NCI-H460 (cell line): ENCODE measurements around the gene PSMG3. TPM values are rescaled to one million over a fixed set of nuclear protein-coding genes. Genes with fewer than 3 reads are reported as not detected.
A peak's percentile ranks its signal among the peaks of the same experiment; 100 is the strongest.

ENCODE experiments used
- DNase-seq: peaks from one replicate; pipeline ENCODE4 v3.0.0-alpha.2; 2016; ENCODE audit warnings: low read depth; ENCODE audit errors: extremely low read depth
- total RNA-seq: library from RNA; depleted of rRNA; stranded (reverse); fragments of >200 nt; shearing (Covaris generic); gene quantifications from 2 replicates; pipeline ENCODE4 v1.2.3, GENCODE V29; 2014

The PSMG3 gene
- total RNA-seq, 1 experiment from 2014 or later: 125 TPM

- no peak for DNase-seq
Observed at GRCh38 chr7:1546909-1547776, 22.7 kb downstream of the PSMG3 start.

DNA sequence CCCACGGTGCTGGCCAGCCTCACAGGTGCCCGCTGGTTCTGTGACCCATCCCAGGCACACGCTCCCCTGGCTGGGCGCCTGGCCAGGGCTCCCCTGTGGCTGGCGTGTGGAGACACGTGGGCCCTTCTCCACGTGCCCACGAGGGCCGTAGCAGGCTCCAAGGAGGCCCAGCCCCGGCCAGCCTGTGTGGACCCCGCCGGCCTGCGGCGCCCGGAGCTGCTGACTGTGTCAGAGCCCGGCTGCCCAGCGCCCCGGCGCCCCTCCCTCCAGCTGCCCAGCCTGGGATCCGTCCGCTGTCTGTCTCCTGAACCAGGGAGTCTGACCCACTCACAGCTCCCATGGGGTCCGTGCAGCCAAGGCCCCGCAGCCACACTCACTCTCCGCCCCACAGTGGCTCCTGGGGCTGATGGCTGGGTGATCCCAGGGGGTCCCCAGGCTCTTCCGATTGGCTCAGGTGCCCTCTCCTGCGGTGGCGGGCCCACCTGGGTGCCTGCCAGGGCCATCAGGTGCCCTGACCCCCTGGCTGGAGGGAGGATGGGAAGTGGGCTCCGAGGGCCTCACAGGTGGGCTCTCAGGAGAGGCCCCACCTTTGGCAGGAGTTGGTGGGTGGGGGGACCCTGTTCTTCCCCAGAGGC is 23.4 kb downstream of the PSMG3 start:
- no peak for DNase-seq

GRCh38 chr7:1545417-1546246 is 24.2 kb downstream of the PSMG3 start:
- no peak for DNase-seq

GRCh38 chr7:1544896-1545416 is 24.9 kb downstream of the PSMG3 start:
- DNase-seq: no peak

- no peak for DNase-seq
Observed at GRCh38 chr7:1544178-1544895, 25.5 kb downstream of the PSMG3 start.

DNA sequence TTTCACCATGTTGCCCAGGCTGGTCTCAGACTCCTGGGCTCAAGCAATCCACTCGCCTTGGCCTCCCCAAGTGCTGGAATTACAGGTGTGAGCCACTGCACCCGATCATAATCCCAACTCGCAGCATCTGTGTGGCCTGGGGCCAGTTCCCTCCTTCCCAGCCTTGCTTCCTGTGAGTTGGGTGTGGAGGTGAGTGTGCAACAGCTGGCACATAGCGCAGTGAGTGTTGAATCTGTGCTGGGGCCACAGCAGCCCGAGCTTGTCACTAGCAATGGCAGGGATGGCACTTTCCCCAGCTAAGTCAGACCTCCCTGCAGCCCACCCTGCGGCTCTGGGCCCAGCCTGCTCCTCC is 26.0 kb downstream of the PSMG3 start:
- no peak for DNase-seq

DNA sequence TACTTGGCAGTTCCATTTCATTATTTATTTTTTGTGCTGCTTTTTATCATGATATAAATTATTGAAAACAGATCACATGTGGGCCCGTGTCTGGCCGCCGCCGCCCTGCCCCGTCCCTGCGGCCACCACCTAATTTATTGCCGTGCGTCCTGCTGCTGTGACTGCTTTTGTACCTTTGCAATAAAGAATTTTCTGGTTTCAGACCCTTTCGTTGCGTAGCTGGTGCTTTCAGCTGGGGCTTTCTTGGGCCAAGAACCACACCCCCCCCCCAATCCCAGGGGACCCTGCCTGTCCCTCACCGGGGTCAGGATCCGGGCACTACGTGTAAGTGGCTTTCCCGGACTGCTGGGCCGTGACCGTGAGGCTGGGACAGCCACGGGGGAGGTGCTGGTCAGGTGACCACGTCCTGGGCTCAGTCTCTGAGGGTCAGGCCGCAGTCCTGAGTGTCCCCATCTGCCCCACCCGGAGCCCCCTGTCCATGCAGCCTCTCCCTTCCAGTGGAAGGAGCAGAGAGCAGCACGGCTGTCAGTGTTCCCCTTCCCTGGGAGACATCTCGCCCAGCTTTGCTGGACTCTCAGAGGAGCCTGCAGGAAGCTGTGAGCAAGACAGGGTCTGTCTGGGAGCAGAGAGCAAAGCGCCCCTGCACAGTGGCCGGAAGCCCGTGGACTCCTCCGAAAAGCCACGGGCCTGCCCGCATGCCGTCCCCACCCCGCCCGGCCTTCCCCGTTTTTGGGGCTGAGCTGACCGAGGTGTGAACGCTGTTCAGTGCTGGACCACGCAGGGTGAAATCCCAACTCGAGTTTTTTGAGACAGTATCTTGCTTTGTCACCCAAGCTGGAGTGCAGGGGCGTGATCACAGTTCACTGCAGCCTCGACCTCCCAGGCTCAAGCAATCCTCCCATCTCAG is 26.7 kb downstream of the PSMG3 start:
- no peak for DNase-seq

- DNase-seq: no peak
Observed at GRCh38 chr7:1542329-1542728, 27.5 kb downstream of the PSMG3 start.

DNA sequence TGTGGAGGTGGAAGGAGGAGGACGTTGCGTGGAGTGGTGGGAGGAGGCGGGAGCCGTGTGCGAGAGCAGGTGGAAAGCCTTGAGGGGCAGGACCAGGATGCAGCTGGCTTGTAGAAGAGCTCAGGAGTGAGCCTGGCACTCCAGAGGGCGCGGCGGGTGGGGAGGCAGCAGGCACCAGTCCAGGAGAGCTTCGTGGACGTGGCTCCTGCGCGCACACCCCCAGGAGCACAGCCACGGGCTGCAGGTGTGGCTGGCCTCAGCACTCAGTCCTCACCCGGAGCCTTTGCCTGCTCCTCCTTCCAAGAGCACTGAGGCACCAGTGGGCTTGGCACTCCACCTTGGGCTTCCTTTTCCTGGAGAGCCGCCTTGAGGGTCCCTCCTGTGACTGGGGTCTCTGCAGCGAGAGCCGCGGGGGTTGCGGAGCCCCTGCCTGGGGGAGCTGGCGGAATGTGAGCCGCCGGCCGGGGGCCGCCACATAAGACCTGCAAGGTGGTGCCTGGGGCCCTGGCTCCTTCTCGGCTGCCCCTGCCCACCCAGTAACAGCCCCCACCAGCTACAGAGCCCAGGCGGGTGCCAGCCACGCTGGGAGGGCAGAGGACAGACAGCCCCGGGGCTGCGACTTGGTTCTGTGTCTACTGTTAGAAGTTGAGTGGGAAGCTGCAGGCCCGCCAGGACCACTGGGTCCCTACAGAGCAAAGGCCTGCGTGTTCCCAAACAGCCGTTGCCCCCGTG is 28.2 kb downstream of the PSMG3 start:
- no peak for DNase-seq

- no peak for DNase-seq
Observed at GRCh38 chr7:1540776-1541271, 29.0 kb downstream of the PSMG3 start.

GRCh38 chr7:1539882-1540775 is 29.7 kb downstream of the PSMG3 start:
- DNase-seq: no peak

GRCh38 chr7:1539181-1539881 is 30.5 kb downstream of the PSMG3 start:
- DNase-seq: no peak

GRCh38 chr7:1538544-1539180 is 31.2 kb downstream of the PSMG3 start:
- DNase-seq: no peak

DNA sequence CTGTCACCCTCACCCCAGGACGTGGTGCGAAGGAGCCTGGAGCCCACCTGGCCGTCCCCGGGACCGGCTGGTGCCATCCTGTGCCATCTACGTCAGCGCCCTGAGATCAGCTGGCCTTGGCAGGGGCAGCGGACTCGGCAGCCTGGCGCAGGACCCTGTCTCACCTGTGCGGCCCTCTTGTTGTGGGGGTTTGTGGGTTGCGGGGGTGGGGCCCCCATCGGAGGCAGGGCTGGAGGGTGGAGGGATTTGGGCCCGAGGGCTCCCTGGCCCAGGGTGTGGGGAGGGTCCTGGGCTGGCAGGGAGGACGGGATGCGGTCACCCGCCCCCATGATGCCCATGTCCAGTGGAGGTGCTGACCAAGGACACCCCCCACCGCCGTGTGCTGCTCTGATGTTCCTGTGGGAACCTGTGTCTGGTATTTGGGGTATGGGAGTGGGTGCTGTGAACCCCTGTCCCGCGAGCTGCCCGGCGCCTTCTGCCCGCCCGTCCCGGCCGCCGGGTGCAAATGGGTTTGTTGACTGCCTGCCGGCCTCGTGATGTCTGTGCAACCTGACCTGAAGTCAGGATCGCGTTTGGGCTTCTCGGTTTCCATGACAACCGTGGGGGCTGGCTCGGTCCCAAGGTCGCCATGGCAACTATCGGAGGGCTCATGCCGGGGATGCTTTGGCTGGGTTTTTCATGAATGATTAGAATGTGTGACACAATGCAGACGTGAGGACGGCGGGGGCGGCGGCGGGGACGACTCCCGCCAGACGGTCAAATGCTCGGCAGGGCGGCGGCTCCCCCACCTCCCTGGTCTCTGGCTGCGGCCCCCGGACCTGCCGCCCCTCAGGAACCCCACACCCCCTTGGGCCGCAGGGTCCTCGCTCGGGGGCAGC is 32.1 kb downstream of the PSMG3 start:
- DNase-seq: no peak

- DNase-seq: peak; percentile 97
Observed at GRCh38 chr7:1536743-1537534, 32.9 kb downstream of the PSMG3 start.
